Aorta (tissue), 5 donors: ENCODE measurements around the gene RBM47. TPM values are rescaled to one million over a fixed set of nuclear protein-coding genes. Genes with fewer than 3 reads are reported as not detected.

ENCODE experiments used
- ATAC-seq: fragments of 200-7000 bp; cut with Tn5 transposase; one replicate; pipeline ENCODE4 v1.9.1; 2022; ENCODE audit warnings: moderate library complexity; ENCODE audit not compliant: low FRiP score
- DNase-seq, 2 donors: peaks; one replicate each; pipeline ENCODE4 v3.0.0-alpha.2; 2020
- H3K27ac ChIP-seq, 2 donors: one replicate each; pipeline ENCODE4 v1.5.1; 2013; ENCODE audit warnings: low read length in 2 of 2, mild to moderate bottlenecking in 2 of 2, moderate library complexity in 2 of 2, control low read depth in 1 of 2, inconsistent platforms in 1 of 2, low read depth in 1 of 2
- H3K27me3 ChIP-seq, 2 donors: one replicate each; pipeline ENCODE4 v1.6.1; 2013; ENCODE audit warnings: control low read depth in 1 of 2, low read length in 1 of 2, mild to moderate bottlenecking in 1 of 2, moderate library complexity in 1 of 2; ENCODE audit not compliant: insufficient read depth in 2 of 2, control insufficient read depth in 1 of 2
- H3K36me3 ChIP-seq, 2 donors: one replicate each; pipeline ENCODE4 v1.6.1; 2013; ENCODE audit warnings: control low read depth in 1 of 2, low read length in 1 of 2, mild to moderate bottlenecking in 1 of 2; ENCODE audit not compliant: insufficient read depth in 2 of 2, control insufficient read depth in 1 of 2
- H3K4me1 ChIP-seq, 2 donors: one replicate each; pipeline ENCODE4 v1.6.1; 2013; ENCODE audit warnings: low read length in 2 of 2, control low read depth in 1 of 2, mild to moderate bottlenecking in 1 of 2, moderate library complexity in 1 of 2; ENCODE audit not compliant: insufficient read depth in 2 of 2, control insufficient read depth in 1 of 2
- H3K4me3 ChIP-seq, 2 donors: one replicate each; pipeline ENCODE4 v1.5.1; 2013; ENCODE audit warnings: low read length in 2 of 2, control low read depth in 1 of 2, mild to moderate bottlenecking in 1 of 2
- H3K9me3 ChIP-seq: one replicate; pipeline ENCODE4 v1.6.1; 2013; ENCODE audit warnings: mild to moderate bottlenecking, low read length; ENCODE audit not compliant: control insufficient read depth
- WGBS, 2 donors: extraction: QIAGEN DNeasy Blood & Tissue Kit; methylation state at CpG; one replicate each; pipeline ENCODE4 v1.1.7; 2013; 5-methylcytosine and 5-hydroxymethylcytosine counted together
- intact Hi-C, 2 donors: fragments of 100-400 bp; cut with DNase I; formaldehyde crosslinking; loops; one replicate each; pipeline versions ENCODE4 v1.14.2 to v1.15.0; 2022
- polyA plus RNA-seq, 2 donors: library from polyadenylated mRNA; stranded (reverse); fragments of 200-250 nt; gene quantifications; one replicate each; pipeline ENCODE4 v1.2.3, GENCODE V29; 2013
- total RNA-seq, 2 donors: library from RNA; stranded (reverse); fragmentation: NEBNext Ultra II Directional; extraction: Animal tissue kit (Norgen Biotek cat#: 25700); gene quantifications; one replicate each; pipeline ENCODE4 v1.2.1, GENCODE V29; 2021
- donor health status: healthy with polysubstance abuse.
- donor health status: Bipolar disorder and iron deficiency.
- donor health status: DM: no; HTN: no; CAD: no.
- donor health status: DM: no; HTN: no; CAD: no.
- donor health status: DM: yes; HTN: yes; CAD: no.

Gene RBM47
- total and polyA plus RNA-seq, 4 donors, result 1.8 to 33.5 (median 23.1) TPM

GRCh38 chr4:40656201-40656863 is 26.7 kb upstream of the RBM47 start:
- no peak for ATAC-seq
- Histone ChIP-seq H3K27me3 (no peaks in the 10 kb centered on the region), H3K36me3 (no peaks in the 10 kb centered on the region), H3K4me3 (no peak overlapping the region), H3K9me3 (no peaks in the 10 kb centered on the region), H3K4me1 (no peaks in the 10 kb centered on the region), H3K27ac (no peak overlapping the region)
- intact Hi-C loops, result no loop called here
- 91% methylated on average over 9 of the region's 9 CpGs for WGBS, 2 donors
- no peak for DNase-seq

GRCh38 chr4:40651280-40651679 is 21.6 kb upstream of the RBM47 start:
- no peaks in the 10 kb centered on the region for H3K27me3 ChIP-seq
- no peaks in the 10 kb centered on the region for H3K4me1 ChIP-seq
- no peaks in the 10 kb centered on the region for H3K36me3 ChIP-seq
- intact Hi-C loops, result no loop called here
- WGBS, 2 donors, result 80 to 88% methylated on average over 2 of the region's 2 CpGs
- H3K9me3 ChIP-seq, result no peaks in the 10 kb centered on the region
- no peak for ATAC-seq
- no peak for DNase-seq
- H3K27ac ChIP-seq, result no peak overlapping the region
- no peak overlapping the region for H3K4me3 ChIP-seq

- H3K27ac ChIP-seq, result no peak overlapping the region
- DNase-seq, result no peak
Measured at GRCh38 chr4:40649321-40649720, 19.7 kb upstream of the RBM47 start.

GRCh38 chr4:40648742-40649281 is 19.1 kb upstream of the RBM47 start:
- H3K27ac ChIP-seq, result no peak overlapping the region
- DNase-seq (peak in 1 of 2 donors; percentile 78), ATAC-seq (no peak)
- no peaks in the 10 kb centered on the region for H3K36me3 ChIP-seq
- H3K4me3 ChIP-seq, result no peak overlapping the region
- H3K27me3 ChIP-seq, result no peaks in the 10 kb centered on the region
- H3K9me3 ChIP-seq, result no peaks in the 10 kb centered on the region
- intact Hi-C loops, result no loop called here
- WGBS, 2 donors, result 74 to 75% methylated on average over 9 of the region's 9 CpGs
- no peaks in the 10 kb centered on the region for H3K4me1 ChIP-seq

More at GRCh38 chr4:40649321-40649720, 19.7 kb upstream of the RBM47 start:
- WGBS, 2 donors, result 69 to 71% methylated on average over 6 of the region's 6 CpGs
- H3K36me3 ChIP-seq, result no peaks in the 10 kb centered on the region
- ATAC-seq, result no peak
- H3K9me3 ChIP-seq, result no peaks in the 10 kb centered on the region
- H3K27me3 ChIP-seq, result no peaks in the 10 kb centered on the region
- H3K4me1 ChIP-seq, result no peaks in the 10 kb centered on the region
- intact Hi-C loops, result no loop called here
- H3K4me3 ChIP-seq, result no peak overlapping the region

GRCh38 chr4:40648131-40648530 is 18.5 kb upstream of the RBM47 start:
- H3K9me3 ChIP-seq, result no peaks in the 10 kb centered on the region
- H3K4me3 ChIP-seq, result no peak overlapping the region
- no peak overlapping the region for H3K27ac ChIP-seq
- DNase-seq (no peak), ATAC-seq (no peak)
- no peaks in the 10 kb centered on the region for H3K36me3 ChIP-seq
- no peaks in the 10 kb centered on the region for H3K4me1 ChIP-seq
- no peaks in the 10 kb centered on the region for H3K27me3 ChIP-seq
- intact Hi-C loops, result no loop called here

GRCh38 chr4:40645586-40645985 is 15.9 kb upstream of the RBM47 start:
- Histone ChIP-seq H3K9me3 (no peaks in the 10 kb centered on the region), H3K27me3 (no peaks in the 10 kb centered on the region), H3K36me3 (no peaks in the 10 kb centered on the region), H3K27ac (no peak overlapping the region), H3K4me1 (no peaks in the 10 kb centered on the region), H3K4me3 (no peak overlapping the region)
- DNase-seq, result no peak
- ATAC-seq, result no peak
- intact Hi-C loops, result no loop called here

- no peaks in the 10 kb centered on the region for H3K9me3 ChIP-seq
- intact Hi-C loops, result no loop called here
- ATAC-seq (no peak), DNase-seq (no peak)
- no peaks in the 10 kb centered on the region for H3K36me3 ChIP-seq
- no peaks in the 10 kb centered on the region for H3K27me3 ChIP-seq
- no peak overlapping the region for H3K4me3 ChIP-seq
- WGBS, 2 donors, result 71 to 76% methylated on average over 5 of the region's 5 CpGs
- no peaks in the 10 kb centered on the region for H3K4me1 ChIP-seq
- H3K27ac ChIP-seq, result no peak overlapping the region
Measured at GRCh38 chr4:40632080-40632479, 2.4 kb upstream of the RBM47 start.

GRCh38 chr4:40630335-40631021 is 814 bp upstream of the RBM47 start:
- H3K27ac ChIP-seq, result no peak overlapping the region
- H3K36me3 ChIP-seq, result no peaks in the 10 kb centered on the region
- peak; percentile 61 for ATAC-seq
- no peaks in the 10 kb centered on the region for H3K27me3 ChIP-seq
- intact Hi-C loops, result no loop called here
- no peaks in the 10 kb centered on the region for H3K4me1 ChIP-seq
- WGBS, 2 donors, result 54 to 56% methylated on average over 41 of the region's 41 CpGs
- no peak overlapping the region for H3K4me3 ChIP-seq
- peak in 1 of 2 donors; percentile 70 for DNase-seq
- H3K9me3 ChIP-seq, result peaks cover 2% of the 10 kb centered on the region

- WGBS, 2 donors, result 13 to 18% methylated on average over 6 of the region's 6 CpGs
- ATAC-seq (no peak), DNase-seq (no peak)
- Histone ChIP-seq H3K9me3 (peaks cover 2% of the 10 kb centered on the region), H3K36me3 (no peaks in the 10 kb centered on the region), H3K4me1 (no peaks in the 10 kb centered on the region), H3K4me3 (peak overlapping the region in 1 of 2 donors; percentile 57), H3K27me3 (no peaks in the 10 kb centered on the region), H3K27ac (no peak overlapping the region)
- intact Hi-C loops, result no loop called here
Measured at GRCh38 chr4:40628888-40629287, 776 bp downstream of the RBM47 start.
